GM12878 (cell line): ENCODE results near the gene INTU.

Experiments
- JUNB ChIP-seq: IDR thresholded peaks from 2 replicates; pipeline ENCODE4 v1.6.1; 2016; ENCODE audit warnings: antibody characterized with exemption, mild to moderate bottlenecking
- MXI1 ChIP-seq: fragments of 150-350 bp; IDR thresholded peaks from 2 replicates; pipeline ENCODE4 v1.6.1; 2011; ENCODE audit warnings: low read depth, mild to moderate bottlenecking, inconsistent platforms, low read length, improper control_type of control experiment
- NFYB ChIP-seq: IDR thresholded peaks from 2 replicates; pipeline ENCODE4 v1.6.1; 2011; ENCODE audit warnings: low read depth, mild to moderate bottlenecking, low read length, improper control_type of control experiment, moderate library complexity; ENCODE audit not compliant: insufficient read depth
- POLR2AphosphoS5 ChIP-seq: IDR thresholded peaks from 2 replicates; pipeline ENCODE4 v1.6.1; 2011; ENCODE audit warnings: mild to moderate bottlenecking, low read length, inconsistent platforms
- RAD51 ChIP-seq: fragments of 450-650 bp; IDR thresholded peaks from 2 replicates; pipeline ENCODE4 v1.6.1; 2016; ENCODE audit warnings: moderate library complexity, mild to moderate bottlenecking, inconsistent platforms

DNA sequence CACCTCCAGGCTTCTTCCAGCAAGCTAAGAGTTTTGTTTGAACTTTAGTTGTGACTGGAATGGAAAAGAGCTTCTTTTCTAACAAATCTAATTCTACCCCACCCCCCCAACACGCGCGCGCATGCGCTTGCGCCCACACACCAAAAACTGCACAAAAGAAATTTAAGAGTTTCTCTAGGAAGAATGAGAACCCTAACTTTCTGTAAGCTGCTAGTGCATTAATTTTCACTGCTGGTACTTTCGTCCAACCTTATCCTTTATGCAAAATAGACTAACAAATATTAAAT, 9.0 kb upstream of the INTU start:
- TF ChIP-seq POLR2AphosphoS5: no peak
- no peak for TF ChIP-seq RAD51
- TF ChIP-seq MXI1: no peak
- TF ChIP-seq JUNB: no peak
- TF ChIP-seq NFYB: no peak
